ENCODE results near the gene CYP2W1.

CYP2W1 gene

GRCh38 chr7:984361-985126 is 1.6 kb downstream of the CYP2W1 start:
- no peak for DNase-seq

GRCh38 chr7:985127-985416 is 2.1 kb downstream of the CYP2W1 start:
- DNase-seq: no peak

GRCh38 chr7:985915-986741 is 3.1 kb downstream of the CYP2W1 start:
- DNase-seq: no peak

- DNase-seq: no peak
These were observed 4.1 kb downstream of the CYP2W1 start for GRCh38 chr7:986766-987751.

- DNase-seq: no peak
These were observed 4.9 kb downstream of the CYP2W1 start for GRCh38 chr7:987909-988308.

GRCh38 chr7:988426-988911 is 5.5 kb downstream of the CYP2W1 start:
- DNase-seq: peak in 2 of 3 donors; percentile 30 to 47

- DNase-seq: no peak
These were observed 6.1 kb downstream of the CYP2W1 start for GRCh38 chr7:988963-989529.

GRCh38 chr7:990352-990932 is 7.5 kb downstream of the CYP2W1 start:
- no peak for DNase-seq

- DNase-seq: no peak
These were observed 8.2 kb downstream of the CYP2W1 start for GRCh38 chr7:990933-991728.

- no peak for DNase-seq
These were observed 9.0 kb downstream of the CYP2W1 start for GRCh38 chr7:991729-992656.

GRCh38 chr7:992709-993607 is 10.0 kb downstream of the CYP2W1 start:
- DNase-seq: peak; percentile 95 to 98 (median 98)

GRCh38 chr7:994592-995308 is 11.8 kb downstream of the CYP2W1 start:
- no peak for DNase-seq

- no peak for DNase-seq
These were observed 12.6 kb downstream of the CYP2W1 start for GRCh38 chr7:995571-995970.

GRCh38 chr7:996079-996872 is 13.3 kb downstream of the CYP2W1 start:
- DNase-seq: peak; percentile 41 to 62 (median 59)

GRCh38 chr7:997404-998395 is 14.7 kb downstream of the CYP2W1 start:
- DNase-seq: no peak

Measured in suppressor macrophage treated with lipopolysaccharide for 1 hour (primary cell).